ENCODE results near the gene DYNLL1.

GRCh38 chr12:120465756-120466155, 30.2 kb upstream of the DYNLL1 start:
- no peak for TF ChIP-seq CTCF (IDR thresholded peaks at IDR 0.05; ENCODE audit: low read depth, low read length, poor library complexity, severe bottlenecking)
- TF ChIP-seq EZH2phosphoT487 (IDR thresholded peaks at IDR 0.05; ENCODE audit: borderline replicate concordance, low read length), result no peak

Data from DOHH2 (cell line).